DMS153 (cell line): Measurements from ENCODE around the gene PLB1.
"Not testable (repeated sequence)": the region's sequence is repeated elsewhere in the genome, so short reads cannot be mapped to it uniquely, and the experiment has no call there.

Experiments used
- DNase-seq: peaks from one replicate; lab custom pipeline; 2025; lab: John Stamatoyannopoulos, UW

PLB1 gene

GRCh38 chr2:28648671-28649395, 153.0 kb downstream of the PLB1 start:
- DNase-seq: no peak

- no peak for DNase-seq
Measured at GRCh38 chr2:28649481-28650265, 153.8 kb downstream of the PLB1 start.

- no peak for DNase-seq
Measured at GRCh38 chr2:28650266-28650584, 154.4 kb downstream of the PLB1 start.

GRCh38 chr2:28652217-28652616, 156.4 kb downstream of the PLB1 start:
- no peak for DNase-seq

GRCh38 chr2:28653892-28654662, 158.2 kb downstream of the PLB1 start:
- no peak for DNase-seq

GRCh38 chr2:28654663-28655320, 158.9 kb downstream of the PLB1 start:
- DNase-seq: no peak

- DNase-seq: no peak
Measured at GRCh38 chr2:28656937-28657615, 161.2 kb downstream of the PLB1 start.

- no peak for DNase-seq
Measured at GRCh38 chr2:28658369-28658768, 162.5 kb downstream of the PLB1 start.

GRCh38 chr2:28659127-28659526, 163.3 kb downstream of the PLB1 start:
- DNase-seq: no peak

- no peak for DNase-seq
Measured at GRCh38 chr2:28661589-28662001, 165.7 kb downstream of the PLB1 start.

- DNase-seq: no peak
Measured at GRCh38 chr2:28662044-28662443, 166.2 kb downstream of the PLB1 start.

- DNase-seq: no peak
Measured at GRCh38 chr2:28662468-28663181, 166.8 kb downstream of the PLB1 start.

- DNase-seq: no peak
Measured at GRCh38 chr2:28663359-28663758, 167.5 kb downstream of the PLB1 start.

GRCh38 chr2:28664120-28664842, 168.4 kb downstream of the PLB1 start:
- peak; percentile 72 for DNase-seq

- DNase-seq: peak; percentile 37
Measured at GRCh38 chr2:28665041-28665704, 169.3 kb downstream of the PLB1 start.

- DNase-seq: not testable (repeated sequence)
Measured at GRCh38 chr2:28665811-28666377, 170.0 kb downstream of the PLB1 start.

GRCh38 chr2:28666496-28667184, 170.8 kb downstream of the PLB1 start:
- no peak for DNase-seq

GRCh38 chr2:28667261-28667660, 171.4 kb downstream of the PLB1 start:
- no peak for DNase-seq
